ENCODE results near the gene PLXNA4.

The PLXNA4 gene

DNA sequence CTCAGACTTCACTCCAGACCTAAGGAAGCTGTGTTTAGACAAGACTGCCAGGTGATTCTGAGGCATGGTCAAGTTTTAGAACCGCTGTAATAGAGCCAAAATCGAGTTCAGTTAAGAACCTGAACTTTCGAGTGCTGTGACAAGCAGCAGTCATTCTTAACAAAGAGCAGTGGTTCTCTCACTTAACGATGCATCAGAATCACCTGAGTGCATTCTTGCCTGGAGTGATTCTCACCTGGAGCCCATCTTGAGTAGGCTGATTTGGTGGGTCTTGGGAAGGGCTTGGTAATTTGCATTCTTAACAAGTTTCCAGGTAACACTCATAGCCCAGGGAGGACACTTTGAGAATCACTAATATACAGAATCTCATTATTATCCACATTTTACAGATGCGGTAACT is 44.7 kb downstream of the PLXNA4 start:
- TF ChIP-seq, protein P1, sequence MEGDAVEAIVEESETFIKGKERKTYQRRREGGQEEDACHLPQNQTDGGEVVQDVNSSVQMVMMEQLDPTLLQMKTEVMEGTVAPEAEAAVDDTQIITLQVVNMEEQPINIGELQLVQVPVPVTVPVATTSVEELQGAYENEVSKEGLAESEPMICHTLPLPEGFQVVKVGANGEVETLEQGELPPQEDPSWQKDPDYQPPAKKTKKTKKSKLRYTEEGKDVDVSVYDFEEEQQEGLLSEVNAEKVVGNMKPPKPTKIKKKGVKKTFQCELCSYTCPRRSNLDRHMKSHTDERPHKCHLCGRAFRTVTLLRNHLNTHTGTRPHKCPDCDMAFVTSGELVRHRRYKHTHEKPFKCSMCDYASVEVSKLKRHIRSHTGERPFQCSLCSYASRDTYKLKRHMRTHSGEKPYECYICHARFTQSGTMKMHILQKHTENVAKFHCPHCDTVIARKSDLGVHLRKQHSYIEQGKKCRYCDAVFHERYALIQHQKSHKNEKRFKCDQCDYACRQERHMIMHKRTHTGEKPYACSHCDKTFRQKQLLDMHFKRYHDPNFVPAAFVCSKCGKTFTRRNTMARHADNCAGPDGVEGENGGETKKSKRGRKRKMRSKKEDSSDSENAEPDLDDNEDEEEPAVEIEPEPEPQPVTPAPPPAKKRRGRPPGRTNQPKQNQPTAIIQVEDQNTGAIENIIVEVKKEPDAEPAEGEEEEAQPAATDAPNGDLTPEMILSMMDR (IDR thresholded peaks at IDR 0.05) = no peak

DNA sequence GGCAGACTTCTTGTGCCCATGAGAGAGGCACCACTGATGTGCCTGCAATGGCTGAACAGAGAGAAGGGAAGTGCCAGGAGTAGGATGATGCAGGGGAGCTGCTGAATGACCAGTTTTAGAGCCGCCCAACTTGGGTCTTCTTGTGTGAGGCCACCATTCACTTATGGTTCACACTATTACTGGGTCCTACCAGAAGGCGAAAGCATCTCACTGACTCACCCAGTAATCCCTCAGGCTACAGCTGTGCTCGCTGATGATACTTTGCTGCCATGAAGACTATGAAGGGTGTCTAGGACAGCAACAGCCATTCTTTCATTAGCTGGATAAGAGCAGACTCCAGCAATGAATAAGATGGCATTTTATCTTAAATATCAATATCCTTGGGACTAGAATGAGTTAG is 47.6 kb downstream of the PLXNA4 start:
- TF ChIP-seq, protein P1 (IDR thresholded peaks at IDR 0.05) = no peak

DNA sequence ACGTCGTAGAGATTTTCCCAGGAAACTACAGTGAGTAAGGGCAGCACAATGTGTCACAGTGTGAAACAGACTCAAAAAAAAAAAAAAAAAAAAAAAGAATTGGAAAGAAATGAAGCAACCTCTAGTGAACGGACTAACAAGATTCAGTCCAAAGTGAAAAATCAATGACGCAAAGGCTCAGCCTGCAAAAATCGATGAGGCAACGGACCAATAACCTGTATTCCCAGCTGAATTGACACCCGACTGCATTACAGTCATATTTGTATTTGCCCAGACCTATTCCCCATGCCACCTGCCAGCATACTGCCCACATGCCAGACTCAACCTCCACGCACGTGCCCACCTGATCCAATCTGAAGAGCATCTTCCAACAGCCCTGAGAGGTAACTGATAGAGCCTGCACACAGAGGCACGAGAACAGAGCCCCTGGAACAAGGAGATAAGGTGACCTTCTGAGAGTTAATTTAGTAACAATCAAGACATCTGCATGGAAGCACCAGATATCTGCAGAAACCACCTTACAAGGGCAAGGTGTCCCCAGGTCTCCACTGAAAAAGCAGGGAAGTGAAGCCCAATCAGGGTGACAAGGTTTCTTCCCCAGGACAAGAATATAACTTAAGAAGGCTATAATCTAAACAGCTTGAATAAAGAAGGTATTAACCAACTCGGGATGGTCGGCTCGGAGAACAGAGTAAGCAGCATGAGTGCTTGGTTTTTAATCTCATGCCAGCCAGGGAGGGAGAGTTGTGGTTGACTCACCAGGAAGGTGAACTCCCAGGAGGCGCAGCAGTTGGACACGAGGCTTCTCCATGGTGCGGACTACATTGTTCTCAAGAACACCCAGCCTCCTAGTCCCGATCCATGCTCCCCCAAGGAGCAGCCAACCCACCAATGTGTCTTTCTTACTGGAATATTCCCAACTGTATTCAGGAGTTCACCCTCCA is 48.5 kb downstream of the PLXNA4 start:
- TF ChIP-seq, protein P1 (IDR thresholded peaks at IDR 0.05) = no peak

DNA sequence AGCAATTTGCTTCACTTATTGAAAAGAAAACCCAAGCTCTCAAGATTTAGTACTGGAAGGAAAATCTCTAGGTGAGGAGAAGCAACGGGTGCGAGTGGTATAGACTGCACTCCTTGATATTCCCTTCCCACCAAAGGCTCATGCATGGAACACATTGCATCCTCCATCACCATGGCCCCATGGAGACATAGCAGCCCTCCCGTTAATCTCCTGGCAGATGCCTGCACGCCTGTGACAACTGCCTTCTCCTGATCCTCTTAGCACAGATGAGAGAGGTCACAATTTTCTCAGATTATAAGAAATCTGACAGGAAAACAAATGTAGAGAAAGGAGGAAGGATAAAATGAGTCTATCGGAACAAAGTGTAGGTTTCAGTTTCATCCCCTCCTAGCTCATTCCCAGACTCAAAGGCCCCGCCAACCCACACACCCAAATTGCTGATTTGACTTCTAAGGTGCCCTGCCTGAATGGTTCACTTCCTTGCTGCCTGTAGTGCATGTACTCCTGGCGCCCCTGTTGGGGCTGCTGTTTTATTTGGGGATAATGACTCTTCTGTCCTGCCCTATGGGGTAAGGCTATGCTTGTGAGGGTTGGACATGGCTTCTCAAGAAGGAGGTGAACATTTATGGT is 50.0 kb downstream of the PLXNA4 start:
- TF ChIP-seq, protein P1 (IDR thresholded peaks at IDR 0.05) = no peak

DNA sequence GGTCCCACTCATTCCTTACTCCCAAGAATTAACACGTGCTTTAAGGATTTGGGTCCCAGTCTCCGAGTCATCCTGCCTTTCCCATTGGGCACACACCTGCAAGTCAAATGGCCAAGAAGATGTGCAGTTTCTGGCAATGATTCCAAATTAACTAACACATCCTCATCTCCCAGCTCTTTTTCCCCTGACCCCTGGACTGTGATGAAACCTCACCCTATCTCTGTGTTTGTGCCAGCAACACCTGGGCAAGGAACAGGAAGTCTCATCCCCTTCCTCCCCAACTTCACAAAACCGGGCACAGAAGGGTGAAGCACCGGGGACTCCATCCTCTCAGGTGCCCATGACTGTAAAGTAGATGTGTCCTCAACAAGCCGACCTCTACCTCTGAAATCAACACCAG is 54.8 kb downstream of the PLXNA4 start:
- TF ChIP-seq, protein P1 (IDR thresholded peaks at IDR 0.05) = no peak

DNA sequence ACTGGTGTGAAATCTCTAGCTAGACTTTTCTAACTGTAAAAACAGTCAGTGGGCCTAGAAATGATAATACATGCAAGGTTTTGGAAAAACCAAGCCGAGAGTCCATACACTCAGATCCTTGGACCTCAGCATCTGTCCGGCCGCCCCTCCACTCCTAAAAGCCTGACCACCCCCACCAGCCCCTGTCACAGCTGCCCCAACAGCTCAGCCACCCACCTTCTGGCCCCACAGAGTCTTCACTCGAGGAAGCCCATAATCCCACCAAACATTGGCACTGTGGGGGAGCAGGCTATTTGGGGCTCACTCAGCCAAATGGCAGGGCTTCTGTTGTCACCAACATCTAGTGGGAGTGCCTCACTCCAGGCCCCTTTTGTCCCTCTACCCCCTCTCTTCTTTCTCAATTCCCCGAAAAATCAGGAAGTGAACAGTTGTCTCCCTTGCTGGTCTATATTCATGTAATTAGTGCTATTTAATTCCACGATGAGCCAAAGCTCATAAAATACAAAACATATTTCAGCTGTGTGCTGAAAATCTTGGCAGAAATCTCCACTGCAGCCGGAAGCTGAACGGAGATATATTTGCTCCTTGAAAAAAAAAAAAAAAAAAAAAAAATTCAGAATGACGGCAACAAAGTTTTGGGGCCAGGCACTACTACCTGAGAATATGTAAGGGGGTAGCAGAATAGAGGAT is 55.5 kb downstream of the PLXNA4 start:
- TF ChIP-seq, protein P1 (IDR thresholded peaks at IDR 0.05) = no peak

DNA sequence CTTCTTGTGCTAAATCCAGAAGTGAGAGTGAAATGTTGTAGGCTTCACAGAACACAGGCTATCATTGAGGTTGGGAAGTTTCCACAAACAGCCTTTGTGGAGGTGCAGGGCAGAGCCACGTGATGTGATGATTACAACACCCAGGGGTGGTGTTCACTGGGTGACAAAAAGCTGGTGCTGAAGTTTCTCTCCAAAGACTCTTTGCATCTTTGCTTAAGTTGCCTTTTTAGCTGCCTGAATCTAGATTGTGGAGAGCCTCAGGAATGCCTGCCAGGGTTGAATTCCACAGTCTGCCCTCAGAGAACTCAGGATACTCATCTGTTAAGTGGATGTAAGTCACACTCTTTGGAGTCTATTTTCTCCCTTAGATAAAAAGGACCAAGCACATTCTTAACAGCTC is 56.3 kb downstream of the PLXNA4 start:
- TF ChIP-seq, protein P1 (IDR thresholded peaks at IDR 0.05) = no peak

Data from LNCAP (cell line).